Adrenal gland (tissue), 5 donors: ENCODE results near the gene SRD5A3.

Source experiments
- POLR2A ChIP-seq, 2 donors: fragments of 450-650 bp; IDR thresholded peaks; one replicate each; pipeline ENCODE4 v1.6.1; 2017; ENCODE audit warnings: antibody characterized with exemption in 2 of 2, mild to moderate bottlenecking in 2 of 2, moderate library complexity in 1 of 2
- TF ChIP-seq, protein P1 (sequence below), 6 experiments: fragments of 450-650 bp in 4 of 6; fragments of 200-600 bp in 2 of 6; sonication (generic) in 1 of 6; IDR thresholded peaks; 1 replicate in 5 of 6; 2 replicates in 1 of 6; pipeline versions ENCODE4 v1.5.1 to v1.8.0; 2016 to 2021; ENCODE audit warnings: antibody characterized with exemption in 6 of 6, mild to moderate bottlenecking in 2 of 6, moderate library complexity in 1 of 6
- donor health status: DM: no; HTN: no; CAD: no.

DNA sequence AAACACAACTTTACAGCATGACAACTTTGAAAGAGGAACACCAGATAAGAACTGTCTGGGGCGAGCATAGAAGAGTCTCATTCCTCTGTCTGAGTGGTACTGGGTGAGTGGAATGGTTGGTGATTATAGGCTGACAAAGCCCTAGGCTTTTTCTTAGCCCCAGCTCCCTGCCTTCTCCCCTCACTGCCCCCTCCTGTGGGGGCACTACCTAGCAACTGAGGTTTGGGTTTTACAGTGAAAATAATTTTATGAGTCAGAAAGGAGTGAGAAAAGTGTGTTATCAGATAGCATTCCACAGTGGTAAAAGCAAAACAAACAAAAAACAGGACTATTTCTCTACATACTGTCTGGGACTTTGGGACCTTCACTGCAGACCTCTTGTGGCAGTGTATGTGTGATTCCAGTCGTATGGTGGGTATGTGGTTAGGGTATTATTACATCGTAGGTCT is 39.2 kb downstream of the SRD5A3 start:
- TF ChIP-seq, protein P1, sequence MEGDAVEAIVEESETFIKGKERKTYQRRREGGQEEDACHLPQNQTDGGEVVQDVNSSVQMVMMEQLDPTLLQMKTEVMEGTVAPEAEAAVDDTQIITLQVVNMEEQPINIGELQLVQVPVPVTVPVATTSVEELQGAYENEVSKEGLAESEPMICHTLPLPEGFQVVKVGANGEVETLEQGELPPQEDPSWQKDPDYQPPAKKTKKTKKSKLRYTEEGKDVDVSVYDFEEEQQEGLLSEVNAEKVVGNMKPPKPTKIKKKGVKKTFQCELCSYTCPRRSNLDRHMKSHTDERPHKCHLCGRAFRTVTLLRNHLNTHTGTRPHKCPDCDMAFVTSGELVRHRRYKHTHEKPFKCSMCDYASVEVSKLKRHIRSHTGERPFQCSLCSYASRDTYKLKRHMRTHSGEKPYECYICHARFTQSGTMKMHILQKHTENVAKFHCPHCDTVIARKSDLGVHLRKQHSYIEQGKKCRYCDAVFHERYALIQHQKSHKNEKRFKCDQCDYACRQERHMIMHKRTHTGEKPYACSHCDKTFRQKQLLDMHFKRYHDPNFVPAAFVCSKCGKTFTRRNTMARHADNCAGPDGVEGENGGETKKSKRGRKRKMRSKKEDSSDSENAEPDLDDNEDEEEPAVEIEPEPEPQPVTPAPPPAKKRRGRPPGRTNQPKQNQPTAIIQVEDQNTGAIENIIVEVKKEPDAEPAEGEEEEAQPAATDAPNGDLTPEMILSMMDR (IDR thresholded peaks at IDR 0.05) = no peak
- no peak for TF ChIP-seq POLR2A (IDR thresholded peaks at IDR 0.05)
